Activated naive CD4-positive, alpha-beta T cell treated with Interleukin-2 at 50 U/mL for 16 hours (primary cell): Measurements from ENCODE around the gene PEX3.
"Not testable (repeated sequence)": the region's sequence is repeated elsewhere in the genome, so short reads cannot be mapped to it uniquely, and the experiment has no call there.

Source experiments
- DNase-seq: peaks from one replicate; pipeline ENCODE4 v3.0.0-alpha.2; 2020

PEX3 gene

GRCh38 chr6:143450453-143451371 lies at the start of gene PEX3, which contains the start of gene ADAT2:
Gene PEX3 (plus strand): TSS chr6:143450805. CDS start chr6:143451043, 238 bp downstream.
Gene ADAT2 (minus strand): TSS chr6:143450695. CDS start chr6:143450658, 37 bp downstream.
- DNase-seq: peak; percentile 93

- DNase-seq: no peak
These were observed 49.5 kb upstream of the PEX3 start for GRCh38 chr6:143401068-143401446.

DNA sequence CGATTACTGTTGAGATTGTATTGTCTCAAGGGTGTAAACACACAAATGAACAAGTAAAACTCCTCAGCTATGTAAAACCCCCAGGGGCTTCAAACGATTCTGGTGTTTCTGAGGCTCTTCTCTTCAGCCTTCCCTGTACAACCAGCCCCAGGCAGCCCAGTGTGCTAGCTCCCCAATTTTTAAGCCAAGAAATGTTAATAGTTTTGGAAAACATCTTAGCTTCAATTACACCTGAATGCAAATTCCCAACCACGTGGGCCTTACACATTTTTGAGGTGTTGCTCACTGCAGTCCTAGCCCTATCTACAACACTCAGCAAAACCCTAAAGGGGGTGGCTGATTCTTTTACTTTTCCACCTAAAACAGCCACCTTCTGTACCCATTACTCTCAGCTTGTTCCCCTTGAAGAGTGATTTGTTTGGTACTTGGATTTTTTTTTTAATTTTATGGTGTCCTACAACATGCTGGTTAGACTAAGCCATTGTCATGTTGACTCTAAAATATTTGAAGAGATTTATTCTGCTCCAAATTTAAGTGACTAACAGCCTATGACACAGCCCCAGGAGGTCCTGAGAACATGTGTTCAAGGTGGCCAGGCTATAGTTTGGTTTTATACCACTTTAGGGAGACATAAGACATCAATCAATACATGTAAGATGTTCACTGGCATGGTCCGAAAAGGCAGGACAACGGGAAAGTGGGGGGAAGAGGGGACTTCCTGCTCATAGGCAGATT lies 48.8 kb upstream of the PEX3 start:
- DNase-seq: no peak

- no peak for DNase-seq
These were observed 47.8 kb upstream of the PEX3 start for GRCh38 chr6:143402721-143403336.

GRCh38 chr6:143405373-143406154 lies 45.0 kb upstream of the PEX3 start:
- DNase-seq: no peak

DNA sequence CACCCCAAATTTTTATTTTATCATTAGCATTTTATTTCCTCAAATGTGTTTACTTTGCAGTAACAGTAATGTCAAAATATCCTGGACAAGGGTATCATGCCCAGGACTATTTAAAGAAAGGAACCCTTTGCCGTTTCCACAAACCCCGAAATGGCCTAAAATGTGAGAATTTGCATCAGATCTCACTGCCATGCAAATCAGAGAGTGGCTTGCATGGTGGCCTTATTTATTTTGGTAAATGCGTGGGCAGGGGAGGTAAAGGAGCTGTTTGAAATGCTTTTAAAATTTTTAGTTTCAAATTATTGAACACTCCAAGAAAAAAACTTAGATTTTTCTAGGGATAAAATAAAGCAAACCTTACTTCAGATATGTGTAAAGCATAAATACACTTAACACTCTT lies 43.9 kb upstream of the PEX3 start:
- no peak for DNase-seq

- no peak for DNase-seq
These were observed 42.3 kb upstream of the PEX3 start for GRCh38 chr6:143408151-143408786.

- DNase-seq: no peak
These were observed 41.8 kb upstream of the PEX3 start for GRCh38 chr6:143408787-143409162.

GRCh38 chr6:143410859-143411270 lies 39.7 kb upstream of the PEX3 start:
- no peak for DNase-seq

- no peak for DNase-seq
These were observed 35.8 kb upstream of the PEX3 start for GRCh38 chr6:143414769-143415168.

DNA sequence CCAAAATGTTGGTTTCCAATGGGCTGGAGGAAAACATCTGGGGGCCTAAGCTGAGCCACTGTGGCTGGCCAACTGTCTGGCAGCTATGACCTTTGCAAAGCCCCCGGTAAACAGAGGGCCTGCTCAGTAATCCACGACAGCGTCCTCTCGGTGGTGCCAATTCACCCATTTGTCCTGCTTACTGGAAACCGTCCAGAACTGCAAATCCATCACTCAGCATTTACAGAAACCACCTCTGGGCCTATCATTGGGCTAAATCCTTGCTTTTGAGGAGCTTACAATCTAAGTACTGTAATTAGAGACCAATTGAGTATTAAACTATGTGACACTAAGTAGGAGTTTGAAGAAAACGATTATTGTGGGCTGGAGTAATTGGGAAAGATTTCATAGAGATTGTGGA lies 31.1 kb upstream of the PEX3 start:
- no peak for DNase-seq

GRCh38 chr6:143426026-143426425 lies 24.6 kb upstream of the PEX3 start:
- DNase-seq: no peak

DNA sequence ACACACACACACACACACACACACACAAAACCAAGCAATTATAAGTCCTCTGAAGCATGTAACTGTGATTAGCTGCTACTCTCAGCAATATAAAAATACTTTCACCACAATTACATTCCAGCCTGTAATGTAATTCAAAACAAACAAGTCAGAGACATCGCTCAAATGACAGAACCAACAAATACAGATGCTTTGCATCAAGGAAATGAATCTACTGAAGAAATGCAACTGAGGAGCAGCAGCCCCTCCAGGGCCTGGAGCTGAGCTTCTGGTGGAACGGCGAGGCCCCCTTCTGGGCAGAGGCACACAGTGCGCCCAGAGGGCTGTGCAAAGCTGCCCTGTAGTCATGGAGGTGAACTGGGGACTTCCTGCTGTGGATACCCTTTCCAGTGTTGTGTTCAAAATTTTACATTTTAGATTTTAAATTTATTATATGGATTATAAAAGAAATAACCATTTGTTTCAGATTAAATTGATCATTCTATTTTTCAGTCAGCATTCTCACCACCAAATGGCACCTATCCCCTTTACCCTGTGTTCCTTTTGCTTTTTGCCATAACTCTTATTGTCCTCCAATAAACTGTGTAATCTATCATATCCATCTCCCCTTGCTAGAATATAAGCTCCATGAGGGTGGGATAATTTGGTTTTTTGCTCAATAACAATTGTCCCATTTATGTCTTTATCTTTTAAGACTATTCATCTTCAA lies 23.3 kb upstream of the PEX3 start:
- peak; percentile 71 for DNase-seq

- DNase-seq: no peak
These were observed 20.6 kb upstream of the PEX3 start for GRCh38 chr6:143429970-143430369.

- DNase-seq: no peak
These were observed 19.4 kb upstream of the PEX3 start for GRCh38 chr6:143431226-143431625.

GRCh38 chr6:143432588-143432987 lies 18.0 kb upstream of the PEX3 start:
- DNase-seq: no peak

- no peak for DNase-seq
These were observed 9.6 kb upstream of the PEX3 start for GRCh38 chr6:143441010-143441409.

DNA sequence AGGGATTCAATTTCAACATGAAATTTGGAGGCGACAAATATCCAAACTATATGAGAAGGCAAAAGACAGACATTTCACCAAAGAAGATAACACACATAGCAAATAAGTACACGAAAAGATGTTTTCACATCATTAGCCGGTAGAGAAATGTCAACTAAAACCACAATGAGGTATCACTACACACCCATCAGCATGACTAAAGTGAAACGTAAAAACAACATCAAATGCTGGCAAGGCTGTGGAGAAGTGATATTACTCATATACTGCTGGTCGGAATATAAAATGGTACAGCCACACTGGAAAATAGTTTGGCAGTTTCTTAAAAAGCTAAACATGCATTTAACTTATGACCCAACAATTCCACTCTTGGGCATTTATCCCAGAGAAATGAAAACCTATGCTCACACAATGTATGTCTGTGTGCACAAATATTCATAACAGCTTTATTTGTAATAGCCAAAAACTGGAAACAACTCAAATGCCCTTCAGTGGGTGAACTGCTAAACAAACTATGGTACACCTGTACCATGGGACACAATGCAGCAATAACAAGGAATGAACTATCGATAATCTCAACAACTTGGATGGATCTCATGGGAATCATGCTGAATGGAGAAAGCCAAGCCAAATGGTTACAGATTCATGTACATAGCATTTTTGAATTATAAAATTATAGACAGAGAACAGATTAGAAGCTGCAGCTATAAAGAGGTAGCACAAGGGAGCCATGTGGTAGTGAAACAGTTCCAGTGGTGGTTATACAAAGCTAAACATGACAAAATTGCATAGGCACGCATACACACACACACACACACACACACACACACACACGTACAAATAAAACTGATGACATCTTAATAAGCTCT lies 8.7 kb upstream of the PEX3 start:
- DNase-seq: no peak

- no peak for DNase-seq
These were observed 7.5 kb upstream of the PEX3 start for GRCh38 chr6:143443096-143443495.

- not testable (repeated sequence) for DNase-seq
These were observed 2.7 kb upstream of the PEX3 start for GRCh38 chr6:143447865-143448264.
